ENCODE measurements around the gene KRTAP10-5.

Gene KRTAP10-5

DNA sequence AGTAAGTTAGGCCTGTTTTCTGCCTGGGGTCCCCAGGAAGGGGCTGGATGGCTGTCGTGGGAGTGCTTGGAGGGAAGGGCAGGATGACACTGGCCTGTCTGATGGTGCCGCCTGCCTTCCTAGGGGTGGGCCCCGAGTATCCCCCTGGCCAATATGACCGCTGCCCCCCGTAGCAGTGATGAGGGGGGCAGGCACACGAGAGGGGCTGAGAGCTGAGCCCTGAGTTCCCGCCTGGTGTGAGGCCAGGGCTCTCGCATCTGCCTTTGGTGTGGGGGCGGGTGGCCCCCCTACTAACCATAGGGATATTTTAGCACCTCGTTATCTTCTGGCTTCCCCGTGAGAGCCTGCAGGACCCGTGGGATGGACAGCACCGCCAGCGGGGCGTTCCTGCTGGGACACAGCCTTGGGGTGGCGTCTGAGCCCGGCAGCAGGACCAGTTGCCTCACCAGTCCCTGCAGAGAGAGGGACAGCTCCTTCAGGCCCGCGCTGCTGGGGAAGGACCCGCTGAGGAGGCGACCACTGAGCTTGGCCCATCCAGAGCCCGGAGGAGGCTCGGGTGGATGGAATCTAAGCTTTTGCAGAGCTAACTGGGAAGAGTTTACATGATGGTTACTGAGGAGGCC, 50.8 kb downstream of the KRTAP10-5 start:
- Histone ChIP-seq H3K36me3 (ENCODE audit: control insufficient read depth, low read depth, low read length) (no peaks in the 10 kb centered on the region), H3K27ac (ENCODE audit: low read length) (no peak overlapping the region), H3K9ac (ENCODE audit: low read length) (no peak overlapping the region), H3K27me3 (ENCODE audit: control insufficient read depth, insufficient read depth, low read length) (no peaks in the 10 kb centered on the region), H3K9me3 (ENCODE audit: control insufficient read depth, low read depth, low read length) (no peaks in the 10 kb centered on the region), H3K4me3 (ENCODE audit: low read length) (no peak overlapping the region), H3K4me1 (ENCODE audit: control insufficient read depth, low read depth, low read length) (no peaks in the 10 kb centered on the region)
